Thoracic aorta (tissue), 2 donors: ENCODE results near the gene PRDM7. TPM values are rescaled to one million over a fixed set of nuclear protein-coding genes. Genes with fewer than 3 reads are reported as not detected.

Experiments used
- ATAC-seq: fragments of 150-250 bp; one replicate; pipeline ENCODE4 v1.8.0; 2017; ENCODE audit warnings: low read depth; ENCODE audit not compliant: insufficient number of reproducible peaks, low FRiP score
- DNase-seq: peaks from one replicate; pipeline ENCODE4 v3.0.0-alpha.2; 2020; ENCODE audit warnings: low spot score
- H3K27ac ChIP-seq, 2 donors: fragments of 200-600 bp; sonication (generic); 1 replicate in 1 of 2; 2 replicates in 1 of 2; pipeline ENCODE4 v1.5.1; 2016; ENCODE audit warnings: mild to moderate bottlenecking in 2 of 2, moderate library complexity in 2 of 2
- H3K27me3 ChIP-seq: fragments of 200-600 bp; sonication (generic); replicated peaks from 2 replicates; pipeline ENCODE4 v1.6.0; 2016; ENCODE audit warnings: mild to moderate bottlenecking; ENCODE audit not compliant: insufficient read depth
- H3K36me3 ChIP-seq: fragments of 200-600 bp; sonication (generic); one replicate; pipeline ENCODE4 v1.5.1; 2016
- H3K4me1 ChIP-seq, 2 donors: fragments of 200-600 bp; sonication (generic); 1 replicate in 1 of 2; 2 replicates in 1 of 2; pipeline versions ENCODE4 v1.5.1 to v1.6.0; 2016; ENCODE audit warnings: low read depth in 2 of 2, mild to moderate bottlenecking in 1 of 2; ENCODE audit not compliant: control insufficient read depth in 1 of 2
- H3K4me3 ChIP-seq: fragments of 200-600 bp; sonication (generic); 2 replicates; pipeline ENCODE4 v1.5.1; 2016; ENCODE audit warnings: mild to moderate bottlenecking
- H3K9me3 ChIP-seq: fragments of 200-600 bp; sonication (generic); 2 replicates; pipeline ENCODE4 v1.5.1; 2016
- CTCF ChIP-seq: fragments of 200-600 bp; sonication (generic); IDR thresholded peaks from one replicate; pipeline ENCODE4 v1.5.1; 2019; ENCODE audit warnings: antibody characterized with exemption
- total RNA-seq, 2 donors: library from RNA; depleted of rRNA; stranded (reverse); fragments of >200 nt; gene quantifications; one replicate each; pipeline versions ENCODE4 v1.1.0 to v1.2.3, GENCODE V29; 2016

PRDM7 gene
- total RNA-seq, 2 donors from 2014 or later: not detected

GRCh38 chr16:90026135-90026534 lies 51.0 kb downstream of the PRDM7 start:
- no peaks in the 10 kb centered on the region for H3K9me3 ChIP-seq
- ATAC-seq (no peak), DNase-seq (no peak)
- TF ChIP-seq CTCF: no peak
- H3K27ac ChIP-seq: no peak overlapping the region
- H3K4me3 ChIP-seq: no peak overlapping the region
- H3K27me3 ChIP-seq: no peaks in the 10 kb centered on the region
- H3K4me1 ChIP-seq: peaks cover 9 to 19% of the 10 kb centered on the region in 2 donors
- peaks cover 4% of the 10 kb centered on the region for H3K36me3 ChIP-seq

- DNase-seq: no peak
- H3K36me3 ChIP-seq: no peaks in the 10 kb centered on the region
- ATAC-seq: no peak
- no peak for TF ChIP-seq CTCF
- H3K4me3 ChIP-seq: peak overlapping the region; percentile 92
- peaks cover 15 to 34% of the 10 kb centered on the region in 2 donors for H3K4me1 ChIP-seq
- no peaks in the 10 kb centered on the region for H3K9me3 ChIP-seq
- peak overlapping the region; percentile 16 to 48 for H3K27ac ChIP-seq
- no peaks in the 10 kb centered on the region for H3K27me3 ChIP-seq
Observed at GRCh38 chr16:90023078-90023447, 54.1 kb downstream of the PRDM7 start.

- TF ChIP-seq CTCF: no peak
- peak; percentile 66 for DNase-seq
- Histone ChIP-seq H3K4me1 (peaks cover 15 to 34% of the 10 kb centered on the region in 2 donors), H3K27ac (peak overlapping the region; percentile 45 to 48), H3K4me3 (peak overlapping the region; percentile 92), H3K9me3 (no peaks in the 10 kb centered on the region), H3K27me3 (no peaks in the 10 kb centered on the region), H3K36me3 (no peaks in the 10 kb centered on the region)
- peak; percentile 52 for ATAC-seq
Observed at GRCh38 chr16:90022209-90023077, 54.7 kb downstream of the PRDM7 start.

- ATAC-seq: no peak
- peak overlapping the region; percentile 6 to 47 for H3K27ac ChIP-seq
- no peak overlapping the region for H3K4me3 ChIP-seq
Observed at GRCh38 chr16:90020838-90021382, 56.2 kb downstream of the PRDM7 start.

More at GRCh38 chr16:90020838-90021382, 56.2 kb downstream of the PRDM7 start:
- no peak for TF ChIP-seq CTCF
- no peak for DNase-seq
- Histone ChIP-seq H3K27me3 (no peaks in the 10 kb centered on the region), H3K4me1 (peaks cover 15 to 42% of the 10 kb centered on the region in 2 donors), H3K36me3 (no peaks in the 10 kb centered on the region), H3K9me3 (no peaks in the 10 kb centered on the region)
